HEK293 (cell line): ENCODE results near the gene ABCC11.

Experiments used
- CTCF ChIA-PET: fragments of 350-600 bp; formaldehyde crosslinking; extraction: SDS; loops from one replicate; lab custom pipeline; 2021; ENCODE audit warnings: antibody characterized with exemption; lab: Yijun Ruan, JAX
- POLR2A ChIA-PET: fragments of 300-600 bp; formaldehyde crosslinking; extraction: SDS; loops from one replicate; lab custom pipeline; 2020; ENCODE audit warnings: antibody characterized with exemption, inconsistent platforms; lab: Yijun Ruan, JAX
- H3K27ac ChIP-seq: fragments of 200-500 bp; sonication (Bioruptor generic); 2 replicates; pipeline ENCODE4 v1.5.1; 2014; ENCODE audit warnings: low read depth, low read length, control low read depth, inconsistent platforms; ENCODE audit errors: extremely low read depth
- H3K36me3 ChIP-seq, 2 experiments: fragments of 200-500 bp in 1 of 2; sonication (Bioruptor generic) in 1 of 2; 1 replicate in 1 of 2; 2 replicates in 1 of 2; pipeline ENCODE4 v1.5.1; 2014 to 2017; ENCODE audit warnings: inconsistent platforms in 2 of 2, low read length in 2 of 2; ENCODE audit not compliant: control insufficient read depth in 2 of 2, insufficient read depth in 1 of 2
- H3K4me1 ChIP-seq: fragments of 200-500 bp; sonication (Bioruptor generic); 2 replicates; pipeline ENCODE4 v1.5.1; 2014; ENCODE audit warnings: mild to moderate bottlenecking, low read length, inconsistent platforms; ENCODE audit not compliant: control insufficient read depth, insufficient read depth
- H3K4me3 ChIP-seq: 2 replicates; pipeline ENCODE4 v1.5.1; 2011; ENCODE audit warnings: low read depth, mild to moderate bottlenecking, control low read depth, low read length, moderate library complexity
- H3K9me3 ChIP-seq: fragments of 200-500 bp; sonication (Bioruptor generic); 2 replicates; pipeline ENCODE4 v1.5.1; 2014; ENCODE audit warnings: low read depth, low read length, inconsistent platforms; ENCODE audit not compliant: control insufficient read depth, insufficient read depth
- BCL11B ChIP-seq: fragments of 450-650 bp; formaldehyde crosslinking; IDR thresholded peaks from 2 replicates; pipeline ENCODE4 v1.5.1; 2016; ENCODE audit warnings: low read depth, missing biosample characterization, missing genetic modification characterization
- HOXA7 ChIP-seq: sonication (generic); formaldehyde crosslinking; IDR thresholded peaks from 2 replicates; pipeline ENCODE4 v1.8.1; 2022; ENCODE audit warnings: missing genetic modification reagents, borderline replicate concordance
- KLF8 ChIP-seq: fragments of 450-650 bp; formaldehyde crosslinking; IDR thresholded peaks from 2 replicates; pipeline ENCODE4 v1.5.1; 2016; ENCODE audit warnings: missing biosample characterization, missing genetic modification characterization
- MZF1 ChIP-seq: fragments of 450-650 bp; formaldehyde crosslinking; IDR thresholded peaks from 2 replicates; pipeline ENCODE4 v1.5.1; 2017; ENCODE audit warnings: missing biosample characterization, missing genetic modification characterization, borderline replicate concordance
- OVOL3 ChIP-seq: fragments of 450-650 bp; formaldehyde crosslinking; IDR thresholded peaks from 2 replicates; pipeline ENCODE4 v1.5.1; 2016; ENCODE audit warnings: missing biosample characterization, missing genetic modification characterization
- REPIN1 ChIP-seq: fragments of 450-650 bp; formaldehyde crosslinking; IDR thresholded peaks from 2 replicates; pipeline ENCODE4 v1.5.1; 2017; ENCODE audit warnings: missing biosample characterization, missing genetic modification characterization, low read depth
- ZBTB11 ChIP-seq: fragments of 450-650 bp; formaldehyde crosslinking; conservative IDR thresholded peaks from 2 replicates; pipeline ENCODE4 v1.5.1; 2016; ENCODE audit warnings: low read depth, missing biosample characterization, missing genetic modification characterization
- ZNF2 ChIP-seq: fragments of 450-650 bp; formaldehyde crosslinking; IDR thresholded peaks from 2 replicates; pipeline ENCODE4 v1.5.1; 2016; ENCODE audit warnings: missing biosample characterization, missing genetic modification characterization
- ZNF221 ChIP-seq: fragments of 450-650 bp; formaldehyde crosslinking; IDR thresholded peaks from 2 replicates; pipeline ENCODE4 v1.5.1; 2017; ENCODE audit warnings: missing biosample characterization, missing genetic modification characterization, borderline replicate concordance
- ZNF302 ChIP-seq: fragments of 450-650 bp; formaldehyde crosslinking; IDR thresholded peaks from 2 replicates; pipeline ENCODE4 v1.5.1; 2016; ENCODE audit warnings: missing biosample characterization, missing genetic modification characterization, low read depth
- ZNF398 ChIP-seq: fragments of 450-650 bp; formaldehyde crosslinking; IDR thresholded peaks from 2 replicates; pipeline ENCODE4 v1.5.1; 2017; ENCODE audit warnings: missing biosample characterization, missing genetic modification characterization
- ZNF501 ChIP-seq: fragments of 450-650 bp; formaldehyde crosslinking; IDR thresholded peaks from 2 replicates; pipeline ENCODE4 v1.5.1; 2016; ENCODE audit warnings: missing biosample characterization, missing genetic modification characterization
- ZNF555 ChIP-seq: fragments of 450-650 bp; formaldehyde crosslinking; conservative IDR thresholded peaks from 2 replicates; pipeline ENCODE4 v1.5.1; 2017; ENCODE audit warnings: missing biosample characterization, mild to moderate bottlenecking, missing genetic modification characterization, inconsistent platforms
- ZNF560 ChIP-seq: fragments of 450-650 bp; formaldehyde crosslinking; IDR thresholded peaks from 2 replicates; pipeline ENCODE4 v1.5.1; 2017; ENCODE audit warnings: missing biosample characterization, missing genetic modification characterization, borderline replicate concordance
- ZNF580 ChIP-seq: fragments of 450-650 bp; formaldehyde crosslinking; IDR thresholded peaks from 2 replicates; pipeline ENCODE4 v1.5.1; 2016; ENCODE audit warnings: missing biosample characterization, missing genetic modification characterization
- ZNF660 ChIP-seq: fragments of 450-650 bp; IDR thresholded peaks from 2 replicates; pipeline ENCODE4 v1.5.1; 2018; ENCODE audit warnings: missing biosample characterization, mild to moderate bottlenecking, missing genetic modification characterization
- ZNF747 ChIP-seq: fragments of 450-650 bp; formaldehyde crosslinking; IDR thresholded peaks from 2 replicates; pipeline ENCODE4 v1.5.1; 2016; ENCODE audit warnings: missing biosample characterization, missing genetic modification characterization
- ZNF776 ChIP-seq: fragments of 450-650 bp; formaldehyde crosslinking; IDR thresholded peaks from 2 replicates; pipeline ENCODE4 v1.5.0; 2017; ENCODE audit warnings: missing biosample characterization, missing genetic modification characterization, borderline replicate concordance
- ZNF830 ChIP-seq: fragments of 450-650 bp; IDR thresholded peaks from 2 replicates; pipeline ENCODE4 v1.5.0; 2018; ENCODE audit warnings: missing biosample characterization, missing genetic modification characterization, low read depth, mild to moderate bottlenecking, moderate library complexity
- ZNF837 ChIP-seq: fragments of 450-650 bp; formaldehyde crosslinking; IDR thresholded peaks from 2 replicates; pipeline ENCODE4 v1.5.1; 2016; ENCODE audit warnings: missing biosample characterization, missing genetic modification characterization
- TF ChIP-seq, protein P1 (sequence below): fragments of 450-650 bp; formaldehyde crosslinking; IDR thresholded peaks from 2 replicates; pipeline ENCODE4 v1.5.1; 2016; ENCODE audit warnings: missing biosample characterization, missing genetic modification characterization
- TF ChIP-seq, protein P2 (sequence below): fragments of 450-650 bp; formaldehyde crosslinking; IDR thresholded peaks from 2 replicates; pipeline ENCODE4 v1.5.1; 2016; ENCODE audit warnings: missing biosample characterization, missing genetic modification characterization
- TF ChIP-seq, protein P3 (sequence below): fragments of 450-650 bp; formaldehyde crosslinking; IDR thresholded peaks from 2 replicates; pipeline ENCODE4 v1.5.1; 2017; ENCODE audit warnings: missing biosample characterization, missing genetic modification characterization
- TF ChIP-seq, protein P4 (sequence below): fragments of 450-650 bp; formaldehyde crosslinking; IDR thresholded peaks from 2 replicates; pipeline ENCODE4 v1.5.1; 2016; ENCODE audit warnings: missing biosample characterization, missing genetic modification characterization, borderline replicate concordance

ABCC11 gene

DNA sequence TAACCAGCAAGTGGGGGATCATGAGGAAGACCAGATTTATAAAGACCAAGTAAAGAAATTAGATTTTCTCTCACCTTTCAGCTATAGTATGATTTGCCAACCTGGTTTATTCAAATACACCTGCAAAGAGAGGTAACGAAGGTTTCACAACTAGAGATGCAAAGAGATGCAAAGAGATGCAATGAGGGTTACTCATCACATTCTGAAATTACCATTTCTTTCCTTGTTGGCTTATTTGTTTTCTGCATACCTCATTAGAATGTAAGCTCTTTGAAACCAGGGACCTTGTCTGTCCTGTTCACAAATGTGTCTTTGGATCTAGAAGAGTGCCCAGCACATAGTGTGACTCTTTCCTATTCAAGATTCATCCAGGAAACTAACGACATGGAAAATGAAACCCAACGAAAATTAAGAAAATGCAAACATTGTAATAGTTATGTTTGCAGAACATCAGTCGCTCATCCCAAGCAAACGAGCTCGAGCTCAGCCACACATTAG lies 12.2 kb downstream of the ABCC11 start (continued):
- no peak for TF ChIP-seq OVOL3 (tag by site-specific recombination)
- no peak for TF ChIP-seq ZNF830 (tag by site-specific recombination)
- no peak for TF ChIP-seq ZNF2 (tag by site-specific recombination)
- no peak for TF ChIP-seq ZNF555
- TF ChIP-seq MZF1 (tag by site-specific recombination): no peak
- no peak for TF ChIP-seq KLF8 (tag by site-specific recombination)
- TF ChIP-seq, protein P1, sequence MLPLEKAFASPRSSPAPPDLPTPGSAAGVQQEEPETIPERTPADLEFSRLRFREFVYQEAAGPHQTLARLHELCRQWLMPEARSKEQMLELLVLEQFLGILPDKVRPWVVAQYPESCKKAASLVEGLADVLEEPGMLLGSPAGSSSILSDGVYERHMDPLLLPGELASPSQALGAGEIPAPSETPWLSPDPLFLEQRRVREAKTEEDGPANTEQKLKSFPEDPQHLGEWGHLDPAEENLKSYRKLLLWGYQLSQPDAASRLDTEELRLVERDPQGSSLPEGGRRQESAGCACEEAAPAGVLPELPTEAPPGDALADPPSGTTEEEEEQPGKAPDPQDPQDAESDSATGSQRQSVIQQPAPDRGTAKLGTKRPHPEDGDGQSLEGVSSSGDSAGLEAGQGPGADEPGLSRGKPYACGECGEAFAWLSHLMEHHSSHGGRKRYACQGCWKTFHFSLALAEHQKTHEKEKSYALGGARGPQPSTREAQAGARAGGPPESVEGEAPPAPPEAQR (tag by site-specific recombination): no peak
- TF ChIP-seq ZNF776 (tag by site-specific recombination): no peak
- no peak for TF ChIP-seq ZNF398 (tag by site-specific recombination)
- no peak for TF ChIP-seq ZNF501
- no peak for TF ChIP-seq ZNF580 (tag by site-specific recombination)
- TF ChIP-seq, protein P2, sequence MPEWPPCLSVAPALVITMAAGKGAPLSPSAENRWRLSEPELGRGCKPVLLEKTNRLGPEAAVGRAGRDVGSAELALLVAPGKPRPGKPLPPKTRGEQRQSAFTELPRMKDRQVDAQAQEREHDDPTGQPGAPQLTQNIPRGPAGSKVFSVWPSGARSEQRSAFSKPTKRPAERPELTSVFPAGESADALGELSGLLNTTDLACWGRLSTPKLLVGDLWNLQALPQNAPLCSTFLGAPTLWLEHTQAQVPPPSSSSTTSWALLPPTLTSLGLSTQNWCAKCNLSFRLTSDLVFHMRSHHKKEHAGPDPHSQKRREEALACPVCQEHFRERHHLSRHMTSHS (tag by site-specific recombination): no peak
- no peak for TF ChIP-seq ZNF837 (tag by site-specific recombination)

DNA sequence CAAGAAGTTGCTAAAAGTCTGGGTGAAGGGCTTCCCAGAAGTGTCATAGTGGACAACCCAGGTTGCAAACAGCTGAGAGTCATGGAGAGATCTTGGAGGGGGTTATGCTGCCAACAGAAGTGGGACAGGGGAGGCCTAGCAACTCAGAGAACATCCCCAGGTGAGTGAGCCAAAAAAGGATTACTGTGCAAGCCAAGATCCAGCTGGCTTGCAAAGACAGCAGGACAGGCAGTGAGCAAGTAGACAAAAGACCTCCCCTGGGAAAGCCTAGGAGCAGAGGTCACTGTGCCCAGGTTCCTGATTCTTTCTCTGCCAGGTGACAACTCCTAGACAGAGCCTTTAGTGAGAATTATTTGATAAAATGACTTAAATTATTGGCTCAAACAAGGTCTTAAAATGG lies 12.7 kb downstream of the ABCC11 start:
- H3K36me3 ChIP-seq: no peaks in the 10 kb centered on the region
- no peaks in the 10 kb centered on the region for H3K4me1 ChIP-seq
- CTCF ChIA-PET: interaction anchor here (0.7 to 1.7 kb wide), 4 partner anchors 16 to 396 kb away, joined by 3 to 5 read pairs (median 4); no protein-coding TSS in a partner anchor
- no peak overlapping the region for H3K4me3 ChIP-seq
- H3K27ac ChIP-seq: no peak overlapping the region
- H3K9me3 ChIP-seq: no peaks in the 10 kb centered on the region
- POLR2A ChIA-PET: no interaction called here
- TF ChIP-seq HOXA7 (CRISPR knock-in tag) (no peak), ZNF660 (no peak), BCL11B (no peak), ZNF221 (tag by site-specific recombination) (no peak), ZNF747 (no peak), ZBTB11 (tag by site-specific recombination) (no peak), REPIN1 (tag by site-specific recombination) (no peak), ZNF555 (no peak), ZNF560 (tag by site-specific recombination) (no peak), ZNF302 (tag by site-specific recombination) (no peak), KLF8 (tag by site-specific recombination) (no peak)
- TF ChIP-seq, protein P3, sequence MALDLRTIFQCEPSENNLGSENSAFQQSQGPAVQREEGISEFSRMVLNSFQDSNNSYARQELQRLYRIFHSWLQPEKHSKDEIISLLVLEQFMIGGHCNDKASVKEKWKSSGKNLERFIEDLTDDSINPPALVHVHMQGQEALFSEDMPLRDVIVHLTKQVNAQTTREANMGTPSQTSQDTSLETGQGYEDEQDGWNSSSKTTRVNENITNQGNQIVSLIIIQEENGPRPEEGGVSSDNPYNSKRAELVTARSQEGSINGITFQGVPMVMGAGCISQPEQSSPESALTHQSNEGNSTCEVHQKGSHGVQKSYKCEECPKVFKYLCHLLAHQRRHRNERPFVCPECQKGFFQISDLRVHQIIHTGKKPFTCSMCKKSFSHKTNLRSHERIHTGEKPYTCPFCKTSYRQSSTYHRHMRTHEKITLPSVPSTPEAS (tag by site-specific recombination): no peak
- TF ChIP-seq, protein P4, sequence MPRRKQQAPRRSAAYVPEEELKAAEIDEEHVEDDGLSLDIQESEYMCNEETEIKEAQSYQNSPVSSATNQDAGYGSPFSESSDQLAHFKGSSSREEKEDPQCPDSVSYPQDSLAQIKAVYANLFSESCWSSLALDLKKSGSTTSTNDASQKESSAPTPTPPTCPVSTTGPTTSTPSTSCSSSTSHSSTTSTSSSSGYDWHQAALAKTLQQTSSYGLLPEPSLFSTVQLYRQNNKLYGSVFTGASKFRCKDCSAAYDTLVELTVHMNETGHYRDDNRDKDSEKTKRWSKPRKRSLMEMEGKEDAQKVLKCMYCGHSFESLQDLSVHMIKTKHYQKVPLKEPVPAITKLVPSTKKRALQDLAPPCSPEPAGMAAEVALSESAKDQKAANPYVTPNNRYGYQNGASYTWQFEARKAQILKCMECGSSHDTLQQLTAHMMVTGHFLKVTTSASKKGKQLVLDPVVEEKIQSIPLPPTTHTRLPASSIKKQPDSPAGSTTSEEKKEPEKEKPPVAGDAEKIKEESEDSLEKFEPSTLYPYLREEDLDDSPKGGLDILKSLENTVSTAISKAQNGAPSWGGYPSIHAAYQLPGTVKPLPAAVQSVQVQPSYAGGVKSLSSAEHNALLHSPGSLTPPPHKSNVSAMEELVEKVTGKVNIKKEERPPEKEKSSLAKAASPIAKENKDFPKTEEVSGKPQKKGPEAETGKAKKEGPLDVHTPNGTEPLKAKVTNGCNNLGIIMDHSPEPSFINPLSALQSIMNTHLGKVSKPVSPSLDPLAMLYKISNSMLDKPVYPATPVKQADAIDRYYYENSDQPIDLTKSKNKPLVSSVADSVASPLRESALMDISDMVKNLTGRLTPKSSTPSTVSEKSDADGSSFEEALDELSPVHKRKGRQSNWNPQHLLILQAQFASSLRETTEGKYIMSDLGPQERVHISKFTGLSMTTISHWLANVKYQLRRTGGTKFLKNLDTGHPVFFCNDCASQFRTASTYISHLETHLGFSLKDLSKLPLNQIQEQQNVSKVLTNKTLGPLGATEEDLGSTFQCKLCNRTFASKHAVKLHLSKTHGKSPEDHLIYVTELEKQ: no peak
